Mesenchymal stem cell (in vitro differentiated cells and primary cell): ENCODE measurements around the gene TBCE.
"Not testable (repeated sequence)": the region's sequence is repeated elsewhere in the genome, so short reads cannot be mapped to it uniquely, and the experiment has no call there.

ENCODE experiments used
- DNase-seq: peaks from one replicate; pipeline ENCODE4 v3.0.0-alpha.2; 2013
- H2AFZ ChIP-seq: one replicate; pipeline ENCODE4 v1.6.1; 2013; ENCODE audit warnings: low read depth, mild to moderate bottlenecking, control low read depth, inconsistent platforms, low read length, moderate library complexity
- H2AK5ac ChIP-seq: 2 replicates; pipeline ENCODE4 v1.6.1; 2013; ENCODE audit warnings: low read length, moderate library complexity, mild to moderate bottlenecking, inconsistent platforms; ENCODE audit not compliant: severe bottlenecking
- H2BK120ac ChIP-seq: one replicate; pipeline ENCODE4 v1.6.1; 2013; ENCODE audit warnings: low read depth, mild to moderate bottlenecking, inconsistent platforms, low read length, moderate library complexity
- H2BK12ac ChIP-seq, 2 experiments: one replicate each; pipeline ENCODE4 v1.6.1; 2013; ENCODE audit warnings: inconsistent platforms in 2 of 2, low read length in 2 of 2, mild to moderate bottlenecking in 2 of 2, moderate library complexity in 2 of 2, control low read depth in 1 of 2
- H2BK15ac ChIP-seq: one replicate; pipeline ENCODE4 v1.6.1; 2013; ENCODE audit warnings: mild to moderate bottlenecking, low read depth, inconsistent platforms; ENCODE audit not compliant: poor library complexity, severe bottlenecking
- H2BK5ac ChIP-seq: 2 replicates; pipeline ENCODE4 v1.6.1; 2013; ENCODE audit warnings: low read depth, mild to moderate bottlenecking, low read length, control low read depth, inconsistent platforms; ENCODE audit not compliant: poor library complexity, severe bottlenecking
- H3K14ac ChIP-seq, 2 experiments: one replicate each; pipeline ENCODE4 v1.6.1; 2013; ENCODE audit warnings: inconsistent platforms in 2 of 2, low read length in 2 of 2, control low read depth in 1 of 2, mild to moderate bottlenecking in 1 of 2, moderate library complexity in 1 of 2
- H3K18ac ChIP-seq, 2 experiments: one replicate each; pipeline ENCODE4 v1.6.1; 2013; ENCODE audit warnings: inconsistent platforms in 2 of 2, low read length in 2 of 2, control low read depth in 1 of 2, low read depth in 1 of 2, mild to moderate bottlenecking in 1 of 2
- H3K23ac ChIP-seq, 2 experiments: one replicate each; pipeline ENCODE4 v1.6.1; 2013; ENCODE audit warnings: inconsistent platforms in 2 of 2, low read length in 2 of 2, mild to moderate bottlenecking in 2 of 2, moderate library complexity in 2 of 2, control low read depth in 1 of 2
- H3K27ac ChIP-seq: 2 replicates; pipeline ENCODE4 v1.5.1; 2013; ENCODE audit warnings: mild to moderate bottlenecking, moderate library complexity, low read length, control low read depth, inconsistent platforms; ENCODE audit not compliant: poor library complexity, severe bottlenecking
- H3K27me3 ChIP-seq, 2 experiments: 2 replicates each; pipeline versions ENCODE4 v1.6.1 to v1.7.0; 2013; ENCODE audit warnings: low read length in 2 of 2, mild to moderate bottlenecking in 2 of 2, moderate library complexity in 2 of 2, control low read depth in 1 of 2, inconsistent platforms in 1 of 2; ENCODE audit not compliant: control insufficient read depth in 1 of 2, insufficient read depth in 1 of 2
- H3K36me3 ChIP-seq, 2 experiments: 2 replicates each; pipeline versions ENCODE4 v1.6.1 to v1.7.0; 2013; ENCODE audit warnings: low read length in 2 of 2, control low read depth in 1 of 2, inconsistent platforms in 1 of 2, low read depth in 1 of 2, mild to moderate bottlenecking in 1 of 2; ENCODE audit not compliant: insufficient read depth in 2 of 2, control insufficient read depth in 1 of 2
- H3K4ac ChIP-seq, 2 experiments: one replicate each; pipeline ENCODE4 v1.6.1; 2013; ENCODE audit warnings: inconsistent platforms in 2 of 2, low read length in 2 of 2, mild to moderate bottlenecking in 2 of 2, moderate library complexity in 2 of 2, control low read depth in 1 of 2, low read depth in 1 of 2
- H3K4me1 ChIP-seq: 2 replicates; pipeline ENCODE4 v1.6.1; 2013; ENCODE audit warnings: low read depth, low read length, control low read depth; ENCODE audit not compliant: control insufficient read depth, insufficient read depth
- H3K4me2 ChIP-seq: 2 replicates; pipeline ENCODE4 v1.6.1; 2013; ENCODE audit warnings: low read length, mild to moderate bottlenecking, inconsistent platforms; ENCODE audit not compliant: poor library complexity, severe bottlenecking
- H3K4me3 ChIP-seq, 2 experiments: 2 replicates each; pipeline versions ENCODE4 v1.5.1 to v1.7.0; 2013; ENCODE audit warnings: low read length in 2 of 2, mild to moderate bottlenecking in 2 of 2, control low read depth in 1 of 2, low read depth in 1 of 2; ENCODE audit not compliant: insufficient read depth in 1 of 2
- H3K79me1 ChIP-seq: replicated peaks from 2 replicates; pipeline ENCODE4 v1.6.1; 2013; ENCODE audit warnings: mild to moderate bottlenecking, control low read depth, low read length, inconsistent platforms; ENCODE audit not compliant: poor library complexity, severe bottlenecking
- H3K9ac ChIP-seq: 2 replicates; pipeline ENCODE4 v1.7.0; 2013; ENCODE audit warnings: mild to moderate bottlenecking, low read length, moderate library complexity
- H3K9me3 ChIP-seq: 2 replicates; pipeline ENCODE4 v1.7.0; 2013; ENCODE audit warnings: mild to moderate bottlenecking, low read length; ENCODE audit not compliant: control insufficient read depth
- H4K8ac ChIP-seq: one replicate; pipeline ENCODE4 v1.6.1; 2013; ENCODE audit warnings: inconsistent platforms, mild to moderate bottlenecking, low read length, moderate library complexity
- H4K91ac ChIP-seq: one replicate; pipeline ENCODE4 v1.6.1; 2013; ENCODE audit warnings: mild to moderate bottlenecking, low read length, inconsistent platforms
- WGBS: methylation state at CpG from one replicate; pipeline ENCODE4 v1.1.7; 2013; ENCODE audit warnings: mixed read lengths; 5-methylcytosine and 5-hydroxymethylcytosine counted together

Gene TBCE

DNA sequence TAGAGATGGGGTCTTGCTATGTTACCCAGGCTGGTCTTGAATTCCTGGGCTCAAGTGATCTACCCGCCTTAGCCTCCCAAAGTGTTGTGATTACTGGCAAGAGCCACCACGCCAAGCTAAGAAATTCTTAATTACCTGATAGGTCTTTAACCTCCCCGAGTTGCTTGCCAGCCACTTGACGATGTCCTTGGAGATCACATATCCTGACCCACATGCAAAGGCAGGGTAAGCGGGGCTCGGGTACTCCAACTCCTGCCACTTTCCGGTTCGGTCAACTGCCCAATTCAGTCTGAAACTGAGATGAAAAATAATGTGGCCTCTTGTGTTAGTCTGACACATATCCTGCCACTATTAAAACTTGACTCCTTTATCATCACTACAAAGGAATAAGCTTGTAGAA is 86.8 kb downstream of the TBCE start:
- Histone ChIP-seq H3K27me3 (no peaks in the 10 kb centered on the region), H3K4me2 (no peak overlapping the region), H3K79me1 (peaks cover 6% of the 10 kb centered on the region), H3K9ac (no peak overlapping the region), H2BK12ac (no peak overlapping the region), H2BK5ac (no peak overlapping the region), H4K91ac (no peak overlapping the region), H2BK120ac (no peak overlapping the region), H3K4ac (no peak overlapping the region), H2AFZ (no peak overlapping the region), H3K27ac (no peak overlapping the region), H3K23ac (no peak overlapping the region), H3K4me3 (no peak overlapping the region), H2AK5ac (no peak overlapping the region), H4K8ac (no peak overlapping the region), H3K36me3 (peaks cover 13 to 60% of the 10 kb centered on the region in 2 experiments), H2BK15ac (no peak overlapping the region), H3K14ac (no peak overlapping the region), H3K9me3 (no peaks in the 10 kb centered on the region), H3K4me1 (no peaks in the 10 kb centered on the region), H3K18ac (no peak overlapping the region)
- 96% methylated on average over 6 of the region's 8 CpGs for WGBS
- no peak for DNase-seq

DNA sequence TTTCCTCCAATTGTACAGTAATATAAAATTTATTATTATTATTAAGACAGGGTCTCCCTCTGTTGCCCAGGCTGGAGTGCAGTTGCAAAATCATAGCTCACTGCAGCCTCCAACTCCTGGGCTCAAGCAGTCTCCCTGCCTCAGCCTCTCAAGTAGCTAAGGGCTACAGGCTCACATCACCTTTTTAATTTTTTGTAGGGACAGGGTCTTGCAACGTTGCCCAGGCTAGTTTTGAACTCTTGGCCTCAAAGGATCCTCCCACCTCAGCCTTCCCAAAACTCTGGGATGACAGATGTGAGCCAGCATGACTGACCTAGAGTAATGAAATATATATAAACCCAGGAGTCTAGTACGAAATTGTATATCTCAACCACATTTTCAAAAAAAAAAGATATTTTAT is 87.9 kb downstream of the TBCE start:
- Histone ChIP-seq H2BK15ac (no peak overlapping the region), H3K27me3 (no peaks in the 10 kb centered on the region), H2BK120ac (no peak overlapping the region), H3K27ac (no peak overlapping the region), H2BK12ac (no peak overlapping the region), H3K79me1 (peaks cover 4% of the 10 kb centered on the region), H3K4me1 (no peaks in the 10 kb centered on the region), H3K36me3 (peaks cover 11 to 49% of the 10 kb centered on the region in 2 experiments), H2AFZ (no peak overlapping the region), H3K9me3 (no peaks in the 10 kb centered on the region), H2BK5ac (no peak overlapping the region), H3K18ac (no peak overlapping the region), H3K4me3 (no peak overlapping the region), H4K8ac (no peak overlapping the region), H2AK5ac (no peak overlapping the region), H3K14ac (no peak overlapping the region), H3K4me2 (no peak overlapping the region), H3K9ac (no peak overlapping the region), H4K91ac (no peak overlapping the region), H3K4ac (no peak overlapping the region), H3K23ac (no peak overlapping the region)
- DNase-seq = no peak
- WGBS = no CpG with 5 or more reads among the region's 2 CpGs

DNA sequence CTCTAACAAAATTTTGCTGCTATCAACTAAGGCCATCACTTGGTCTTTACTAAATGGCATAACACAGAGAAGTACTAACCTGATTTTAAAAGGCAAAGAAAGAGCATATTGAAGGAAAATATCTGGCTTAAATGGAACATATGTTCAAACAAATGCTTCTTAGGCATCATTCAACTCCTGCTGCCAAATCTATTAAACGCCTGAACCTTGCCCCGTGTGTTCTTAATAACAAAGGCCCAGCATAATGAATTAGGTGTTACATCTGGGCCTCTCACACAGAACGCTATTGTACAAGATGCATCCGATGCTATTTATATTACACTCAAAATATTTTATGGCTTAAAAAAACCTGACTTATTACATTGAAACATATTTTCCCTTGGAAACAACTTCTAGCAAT is 88.6 kb downstream of the TBCE start:
- no peak for DNase-seq
- no peak overlapping the region for H3K18ac ChIP-seq
- H2AFZ ChIP-seq = no peak overlapping the region
- no peak overlapping the region for H4K8ac ChIP-seq
- no peak overlapping the region for H3K9ac ChIP-seq
- H3K36me3 ChIP-seq = peaks cover 7 to 41% of the 10 kb centered on the region in 2 experiments
- no peak overlapping the region for H3K27ac ChIP-seq
- no peak overlapping the region for H2BK5ac ChIP-seq
- H4K91ac ChIP-seq = no peak overlapping the region
- no peaks in the 10 kb centered on the region for H3K9me3 ChIP-seq
- no peak overlapping the region for H2BK12ac ChIP-seq
- no peak overlapping the region for H2BK120ac ChIP-seq
- H3K4ac ChIP-seq = no peak overlapping the region
- no peaks in the 10 kb centered on the region for H3K4me1 ChIP-seq
- H3K4me2 ChIP-seq = no peak overlapping the region
- peaks cover 4% of the 10 kb centered on the region for H3K79me1 ChIP-seq
- no peak overlapping the region for H3K23ac ChIP-seq
- no peak overlapping the region for H3K4me3 ChIP-seq
- H3K14ac ChIP-seq = no peak overlapping the region
- H2BK15ac ChIP-seq = no peak overlapping the region
- 95% methylated on average over 4 of the region's 4 CpGs for WGBS
- no peak overlapping the region for H2AK5ac ChIP-seq
- no peaks in the 10 kb centered on the region for H3K27me3 ChIP-seq

DNA sequence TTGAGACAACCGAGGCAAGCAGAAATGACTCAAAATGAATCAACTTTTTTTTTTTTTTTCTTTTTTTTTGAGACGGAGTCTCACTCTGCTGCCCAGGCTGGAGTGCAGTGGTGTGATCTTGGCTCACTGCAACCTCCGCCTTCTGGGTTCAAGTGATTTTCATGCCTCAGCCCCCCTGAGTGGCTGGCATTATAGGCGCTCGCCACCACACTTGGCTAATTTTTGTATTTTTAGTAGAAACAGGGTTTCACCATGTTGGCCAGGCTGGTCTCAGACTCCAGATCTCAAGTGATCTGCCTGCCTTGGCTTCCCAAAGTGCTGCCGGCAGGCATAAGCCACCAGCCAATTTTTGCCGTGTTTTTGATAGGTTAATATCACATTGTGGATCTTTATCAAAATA is 90.6 kb downstream of the TBCE start:
- H3K14ac ChIP-seq = not testable (repeated sequence)

More for the DNA sequence above, 90.6 kb downstream of the TBCE start:
- H2AFZ ChIP-seq, H3K9me3 ChIP-seq, DNase-seq, H3K18ac ChIP-seq, H2BK120ac ChIP-seq, H4K91ac ChIP-seq, H3K4me1 ChIP-seq, H3K4ac ChIP-seq, H2BK5ac ChIP-seq, H2BK12ac ChIP-seq, H4K8ac ChIP-seq, H3K27ac ChIP-seq, H2BK15ac ChIP-seq, H3K4me2 ChIP-seq, H3K9ac ChIP-seq, H3K4me3 ChIP-seq, H3K79me1 ChIP-seq, H3K23ac ChIP-seq, H3K27me3 ChIP-seq, H2AK5ac ChIP-seq: not testable (repeated sequence)
- WGBS = 92% methylated on average over 7 of the region's 7 CpGs
- peaks cover 0 to 27% of the 10 kb centered on the region in 2 experiments for H3K36me3 ChIP-seq
